ENCODE data around the gene CHST8.

DNA sequence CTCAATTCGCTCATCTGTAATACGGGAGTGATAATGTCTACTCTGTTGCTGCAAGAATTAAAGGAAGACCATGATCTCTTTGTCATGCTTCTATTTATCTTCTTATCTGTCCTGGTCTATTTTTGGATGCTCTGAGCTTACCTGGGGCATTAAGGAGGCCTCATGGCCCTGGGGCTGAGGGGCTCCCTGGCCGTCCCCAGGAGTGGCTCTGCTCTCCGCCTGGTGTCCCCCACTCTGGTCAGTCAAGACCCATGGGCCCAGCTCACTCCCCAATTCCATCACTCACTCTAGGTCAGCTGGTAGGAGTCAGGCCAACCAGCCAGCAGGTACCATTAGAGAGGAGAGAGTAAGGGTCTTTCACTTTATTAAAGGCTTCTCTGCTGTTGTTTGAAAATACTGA is 1.1 kb upstream of the CHST8 start:
- no peak for TF ChIP-seq CTCF (conservative IDR thresholded peaks at IDR 0.05; ENCODE audit: low read depth, low read length)
- TF ChIP-seq EZH2 (IDR thresholded peaks at IDR 0.05; ENCODE audit: borderline replicate concordance, low read depth, low read length, poor library complexity, severe bottlenecking): no peak

All from A673 (cell line).